K562 (cell line): Measurements from ENCODE around the gene TMEM53. TPM values are rescaled to one million over a fixed set of nuclear protein-coding genes. Genes with fewer than 3 reads are reported as not detected.
A peak's percentile ranks its signal among the peaks of the same experiment; 100 is the strongest.

Experiments
- ESRRA ChIP-seq: fragments of 450-650 bp; IDR thresholded peaks from 2 replicates; pipeline ENCODE4 v1.6.1; 2014; ENCODE audit warnings: low read depth, mild to moderate bottlenecking, moderate library complexity, borderline replicate concordance
- FOSL1 ChIP-seq: fragments of 200-800 bp; sonication (Bioruptor generic); conservative IDR thresholded peaks from 2 replicates; pipeline ENCODE4 v1.6.1; 2016; ENCODE audit warnings: missing genetic modification characterization, missing compliant biosample characterization
- KHSRP ChIP-seq: fragments of 450-650 bp; IDR thresholded peaks from 2 replicates; pipeline ENCODE4 v1.6.1; 2017
- POLR2G ChIP-seq: fragments of 200-400 bp; formaldehyde crosslinking; IDR thresholded peaks from 2 replicates; pipeline ENCODE4 v1.6.1; 2017; ENCODE audit warnings: low read depth, mild to moderate bottlenecking, antibody characterized with exemption, low read length, moderate library complexity
- SMARCA4 ChIP-seq: fragments of 450-650 bp; IDR thresholded peaks from 2 replicates; pipeline ENCODE4 v1.6.1; 2016
- SNRNP70 ChIP-seq: fragments of 200-400 bp; formaldehyde crosslinking; optimal IDR thresholded peaks from 2 replicates; pipeline ENCODE3; 2017; ENCODE audit warnings: low read depth, low read length
- YY1 ChIP-seq, 3 experiments: IDR thresholded peaks; 2 replicates each; pipeline ENCODE4 v1.6.1; 2011; ENCODE audit warnings: low read length in 2 of 3, mild to moderate bottlenecking in 2 of 3, moderate library complexity in 2 of 3, borderline replicate concordance in 1 of 3, control low read depth in 1 of 3, low read depth in 1 of 3; ENCODE audit not compliant: insufficient read depth in 3 of 3, insufficient replicate concordance in 2 of 3, control insufficient read depth in 1 of 3, insufficient read length in 1 of 3; ENCODE audit errors: extremely low read depth in 1 of 3
- ZNF644 ChIP-seq: fragments of 200-800 bp; sonication (Bioruptor generic); IDR thresholded peaks from 2 replicates; pipeline ENCODE4 v1.6.1; 2016; ENCODE audit warnings: low read depth, missing genetic modification characterization, missing compliant biosample characterization
- polyA plus RNA-seq, 8 experiments: library from polyadenylated mRNA; depleted of rRNA in 4 of 8; stranded (reverse) in 5 of 8; unstranded in 3 of 8; fragments of >200 nt; fragmentation: Nextera tagmentation in 2 of 8; fragmentation: Illumina TruSeq in 1 of 8; extraction: Ambion mirVana in 2 of 8; extraction: Trizol in 1 of 8; gene quantifications; 2 replicates each; pipeline versions ENCODE4 v1.2.1 to v1.2.3, GENCODE V29; 2011 to 2014; ENCODE audit warnings: inconsistent platforms in 1 of 8, missing spikeins in 1 of 8
- total RNA-seq, 7 experiments: library from RNA; depleted of rRNA in 6 of 7; stranded (reverse); fragments of >200 nt in 6 of 7; fragmentation: Illumina TruSeq in 2 of 7; extraction: Trizol in 2 of 7; gene quantifications; 2 replicates each; pipeline versions ENCODE4 v1.2.1 to v1.2.3, GENCODE V29; 2011 to 2021; ENCODE audit warnings: low replicate concordance in 1 of 7
- TF ChIP-seq, protein P1 (sequence below): fragments of 450-650 bp; IDR thresholded peaks from 2 replicates; pipeline ENCODE4 v1.6.1; 2016; ENCODE audit warnings: antibody characterized with exemption
- TF ChIP-seq, protein P2 (sequence below): fragments of 150-350 bp; IDR thresholded peaks from 2 replicates; pipeline ENCODE4 v1.6.1; 2014; ENCODE audit warnings: low read depth, mild to moderate bottlenecking, low read length, borderline replicate concordance
- TF ChIP-seq, protein P3 (sequence below), 2 experiments: fragments of 450-650 bp; IDR thresholded peaks; 2 replicates each; pipeline ENCODE4 v1.6.1; 2016; ENCODE audit warnings: mild to moderate bottlenecking in 2 of 2, borderline replicate concordance in 1 of 2, low read depth in 1 of 2, moderate library complexity in 1 of 2
- TF ChIP-seq, protein P4 (sequence below): sonication (generic); formaldehyde crosslinking; IDR thresholded peaks from 2 replicates; pipeline ENCODE4 v1.9.0; 2022; ENCODE audit warnings: mild to moderate bottlenecking, missing genetic modification reagents

TMEM53 gene
- total and polyA plus RNA-seq, 9 of the 15 experiments (the other 6 are each of a cell fraction or from before 2014, with no cell fraction given): 0.23 to 3.7 (median 2.0) TPM

DNA sequence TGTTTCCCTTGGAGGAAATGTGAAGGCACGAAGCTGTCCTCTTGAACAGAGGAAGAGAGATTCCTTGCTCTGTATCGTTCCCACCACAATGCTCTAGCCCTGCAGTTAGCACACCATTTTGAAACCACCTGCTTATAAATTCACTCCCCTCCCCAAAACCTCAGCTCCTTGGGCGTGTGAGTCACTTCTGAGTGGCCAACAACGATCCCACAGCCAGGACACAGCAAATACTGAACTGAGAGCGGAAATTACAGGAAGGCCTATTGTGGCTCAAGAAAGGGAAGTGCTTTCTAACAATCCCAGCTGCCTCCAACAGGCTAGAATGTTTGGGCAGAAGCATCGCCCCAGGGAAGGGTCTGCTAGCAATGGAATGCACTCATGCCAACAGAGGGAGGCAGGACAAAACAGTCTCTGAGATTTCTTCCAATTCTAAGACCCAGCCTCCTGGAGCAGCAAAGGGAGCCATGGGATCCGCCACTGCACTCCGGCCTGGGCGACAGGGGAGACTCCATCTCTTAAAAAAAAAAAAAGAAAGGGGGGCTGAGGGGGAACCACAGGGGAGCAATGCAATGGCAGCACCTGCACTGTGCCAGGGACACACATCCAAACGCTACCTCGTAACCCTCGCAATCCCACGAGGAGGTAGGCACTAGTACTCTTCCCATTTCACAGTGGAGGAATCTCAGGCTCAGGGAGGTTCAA is 1.9 kb downstream of the TMEM53 start (continued):
- TF ChIP-seq, protein P1, sequence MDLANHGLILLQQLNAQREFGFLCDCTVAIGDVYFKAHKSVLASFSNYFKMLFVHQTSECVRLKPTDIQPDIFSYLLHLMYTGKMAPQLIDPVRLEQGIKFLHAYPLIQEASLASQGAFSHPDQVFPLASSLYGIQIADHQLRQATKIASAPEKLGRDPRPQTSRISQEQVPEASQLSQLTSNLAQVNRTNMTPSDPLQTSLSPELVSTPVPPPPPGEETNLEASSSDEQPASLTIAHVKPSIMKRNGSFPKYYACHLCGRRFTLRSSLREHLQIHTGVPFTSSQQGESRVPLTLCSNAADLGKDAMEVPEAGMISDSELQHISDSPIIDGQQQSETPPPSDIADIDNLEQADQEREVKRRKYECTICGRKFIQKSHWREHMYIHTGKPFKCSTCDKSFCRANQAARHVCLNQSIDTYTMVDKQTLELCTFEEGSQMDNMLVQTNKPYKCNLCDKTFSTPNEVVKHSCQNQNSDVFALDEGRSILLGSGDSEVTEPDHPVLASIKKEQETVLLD: no peak
- TF ChIP-seq YY1 (IDR thresholded peaks at IDR 0.05; ENCODE audit: borderline replicate concordance in 1 of 3, control insufficient read depth in 1 of 3, extremely low read depth in 1 of 3, insufficient read depth in 3 of 3, insufficient read length in 1 of 3, insufficient replicate concordance in 2 of 3, low read depth in 1 of 3, low read length in 2 of 3) (peak in 2 of 3 experiments; percentile 19 to 42), SMARCA4 (no peak), ZNF644 (tag) (no peak), POLR2G (no peak), SNRNP70 (no peak), KHSRP (no peak), ESRRA (no peak), FOSL1 (tag) (peak; percentile 89)
- TF ChIP-seq, protein P2, sequence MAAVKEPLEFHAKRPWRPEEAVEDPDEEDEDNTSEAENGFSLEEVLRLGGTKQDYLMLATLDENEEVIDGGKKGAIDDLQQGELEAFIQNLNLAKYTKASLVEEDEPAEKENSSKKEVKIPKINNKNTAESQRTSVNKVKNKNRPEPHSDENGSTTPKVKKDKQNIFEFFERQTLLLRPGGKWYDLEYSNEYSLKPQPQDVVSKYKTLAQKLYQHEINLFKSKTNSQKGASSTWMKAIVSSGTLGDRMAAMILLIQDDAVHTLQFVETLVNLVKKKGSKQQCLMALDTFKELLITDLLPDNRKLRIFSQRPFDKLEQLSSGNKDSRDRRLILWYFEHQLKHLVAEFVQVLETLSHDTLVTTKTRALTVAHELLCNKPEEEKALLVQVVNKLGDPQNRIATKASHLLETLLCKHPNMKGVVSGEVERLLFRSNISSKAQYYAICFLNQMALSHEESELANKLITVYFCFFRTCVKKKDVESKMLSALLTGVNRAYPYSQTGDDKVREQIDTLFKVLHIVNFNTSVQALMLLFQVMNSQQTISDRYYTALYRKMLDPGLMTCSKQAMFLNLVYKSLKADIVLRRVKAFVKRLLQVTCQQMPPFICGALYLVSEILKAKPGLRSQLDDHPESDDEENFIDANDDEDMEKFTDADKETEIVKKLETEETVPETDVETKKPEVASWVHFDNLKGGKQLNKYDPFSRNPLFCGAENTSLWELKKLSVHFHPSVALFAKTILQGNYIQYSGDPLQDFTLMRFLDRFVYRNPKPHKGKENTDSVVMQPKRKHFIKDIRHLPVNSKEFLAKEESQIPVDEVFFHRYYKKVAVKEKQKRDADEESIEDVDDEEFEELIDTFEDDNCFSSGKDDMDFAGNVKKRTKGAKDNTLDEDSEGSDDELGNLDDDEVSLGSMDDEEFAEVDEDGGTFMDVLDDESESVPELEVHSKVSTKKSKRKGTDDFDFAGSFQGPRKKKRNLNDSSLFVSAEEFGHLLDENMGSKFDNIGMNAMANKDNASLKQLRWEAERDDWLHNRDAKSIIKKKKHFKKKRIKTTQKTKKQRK: no peak
- TF ChIP-seq, protein P3, sequence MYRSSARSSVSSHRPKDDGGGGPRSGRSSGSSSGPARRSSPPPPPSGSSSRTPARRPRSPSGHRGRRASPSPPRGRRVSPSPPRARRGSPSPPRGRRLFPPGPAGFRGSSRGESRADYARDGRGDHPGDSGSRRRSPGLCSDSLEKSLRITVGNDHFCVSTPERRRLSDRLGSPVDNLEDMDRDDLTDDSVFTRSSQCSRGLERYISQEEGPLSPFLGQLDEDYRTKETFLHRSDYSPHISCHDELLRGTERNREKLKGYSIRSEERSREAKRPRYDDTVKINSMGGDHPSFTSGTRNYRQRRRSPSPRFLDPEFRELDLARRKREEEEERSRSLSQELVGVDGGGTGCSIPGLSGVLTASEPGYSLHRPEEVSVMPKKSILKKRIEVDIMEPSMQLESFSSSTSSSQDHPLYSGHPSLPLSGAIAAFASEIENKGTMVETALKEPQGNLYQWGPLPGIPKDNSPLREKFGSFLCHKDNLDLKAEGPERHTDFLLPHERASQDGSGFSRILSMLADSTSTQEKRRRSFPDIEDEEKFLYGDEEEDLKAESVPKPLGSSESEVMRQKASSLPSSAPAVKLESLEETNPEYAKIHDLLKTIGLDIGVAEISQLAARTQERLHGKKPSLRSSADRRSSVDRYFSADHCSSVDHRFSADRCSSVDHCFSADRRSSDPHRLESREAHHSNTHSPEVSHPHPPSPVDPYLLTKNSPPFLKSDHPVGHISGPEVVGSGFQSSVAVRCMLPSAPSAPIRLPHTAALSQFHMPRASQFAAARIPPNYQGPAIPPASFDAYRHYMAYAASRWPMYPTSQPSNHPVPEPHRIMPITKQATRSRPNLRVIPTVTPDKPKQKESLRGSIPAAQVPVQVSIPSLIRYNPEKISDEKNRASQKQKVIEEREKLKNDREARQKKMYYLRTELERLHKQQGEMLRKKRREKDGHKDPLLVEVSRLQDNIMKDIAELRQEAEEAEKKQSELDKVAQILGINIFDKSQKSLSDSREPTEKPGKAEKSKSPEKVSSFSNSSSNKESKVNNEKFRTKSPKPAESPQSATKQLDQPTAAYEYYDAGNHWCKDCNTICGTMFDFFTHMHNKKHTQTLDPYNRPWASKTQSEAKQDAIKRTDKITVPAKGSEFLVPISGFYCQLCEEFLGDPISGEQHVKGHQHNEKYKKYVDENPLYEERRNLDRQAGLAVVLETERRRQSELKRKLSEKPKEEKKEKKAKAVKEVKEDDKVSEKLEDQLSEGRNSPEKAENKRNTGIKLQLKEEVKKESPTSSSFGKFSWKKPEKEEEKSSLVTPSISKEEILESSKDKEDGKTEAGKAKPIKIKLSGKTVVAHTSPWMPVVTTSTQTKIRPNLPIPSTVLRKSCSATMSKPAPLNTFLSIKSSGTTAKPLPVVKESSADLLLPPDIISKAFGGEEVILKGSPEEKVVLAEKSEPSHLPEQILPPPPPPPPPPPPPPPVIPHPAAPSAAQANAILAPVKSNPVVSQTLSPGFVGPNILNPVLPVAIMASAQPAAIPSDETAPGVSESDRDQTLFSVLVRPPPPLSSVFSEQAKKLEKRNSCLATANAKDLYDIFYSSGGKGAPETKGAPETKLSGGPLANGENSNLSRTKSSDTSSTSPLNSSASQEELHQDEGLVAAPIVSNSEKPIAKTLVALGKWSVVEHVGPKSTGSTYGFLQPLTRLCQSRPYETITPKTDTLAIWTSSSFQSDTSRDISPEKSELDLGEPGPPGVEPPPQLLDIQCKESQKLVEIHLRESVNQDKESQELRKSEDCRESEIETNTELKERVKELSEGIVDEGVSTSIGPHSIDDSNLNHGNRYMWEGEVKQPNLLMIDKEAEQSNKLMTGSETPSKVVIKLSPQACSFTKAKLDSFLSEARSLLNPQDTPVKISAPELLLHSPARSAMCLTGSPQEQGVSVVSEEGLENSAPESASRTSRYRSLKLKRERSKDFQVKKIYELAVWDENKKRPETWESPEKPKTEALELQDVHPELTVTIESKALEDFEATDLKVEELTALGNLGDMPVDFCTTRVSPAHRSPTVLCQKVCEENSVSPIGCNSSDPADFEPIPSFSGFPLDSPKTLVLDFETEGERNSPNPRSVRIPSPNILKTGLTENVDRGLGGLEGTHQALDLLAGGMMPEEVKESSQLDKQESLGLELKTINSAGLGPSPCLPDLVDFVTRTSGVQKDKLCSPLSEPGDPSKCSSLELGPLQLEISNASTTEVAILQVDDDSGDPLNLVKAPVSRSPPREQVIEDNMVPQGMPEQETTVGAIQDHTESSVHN (IDR thresholded peaks at IDR 0.05; ENCODE audit: borderline replicate concordance in 1 of 2, low read depth in 1 of 2): no peak
- TF ChIP-seq, protein P4, sequence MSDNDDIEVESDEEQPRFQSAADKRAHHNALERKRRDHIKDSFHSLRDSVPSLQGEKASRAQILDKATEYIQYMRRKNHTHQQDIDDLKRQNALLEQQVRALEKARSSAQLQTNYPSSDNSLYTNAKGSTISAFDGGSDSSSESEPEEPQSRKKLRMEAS (CRISPR knock-in tag): peak; percentile 69
